PC-3 (cell line): ENCODE measurements around the gene GIGYF2. TPM values are rescaled to one million over a fixed set of nuclear protein-coding genes. Genes with fewer than 3 reads are reported as not detected.

ENCODE experiments used
- ATAC-seq: fragments of 200-7000 bp; cut with Tn5 transposase; 2 replicates; pipeline ENCODE4 v1.9.1; 2020; ENCODE audit warnings: mild to moderate bottlenecking, moderate library complexity
- BruUV-seq: library from RNA; stranded (reverse); fragments of 400-500 nt; replicated peaks from 2 replicates; lab custom pipeline; 2021; lab: Mats Ljungman, UMichigan
- CTCF ChIA-PET: fragments of 300-600 bp; sonication (Branson Sonifier 250); formaldehyde crosslinking; loops from one replicate; lab custom pipeline; 2022; ENCODE audit warnings: antibody characterized with exemption; lab: Charles Lee
- POLR2A ChIA-PET: fragments of 300-600 bp; sonication (Branson Sonifier 250); formaldehyde crosslinking; loops from one replicate; lab custom pipeline; 2022; ENCODE audit warnings: antibody characterized with exemption; ENCODE audit not compliant: unreplicated experiment; lab: Charles Lee
- DNase-seq: peaks from one replicate; pipeline ENCODE4 v3.0.0-alpha.2; 2015
- H2AFZ ChIP-seq: fragments of 300-600 bp; sonication (generic); 2 replicates; pipeline ENCODE4 v1.6.0; 2016; ENCODE audit warnings: antibody characterized with exemption, low read length
- H3F3A ChIP-seq: fragments of 300-600 bp; sonication (generic); one replicate; pipeline ENCODE4 v1.6.0; 2017; ENCODE audit warnings: antibody characterized with exemption, low read length, control low read depth, mild to moderate bottlenecking; ENCODE audit not compliant: unreplicated experiment
- H3K27ac ChIP-seq: fragments of 300-600 bp; sonication (generic); 2 replicates; pipeline ENCODE4 v1.5.1; 2016; ENCODE audit warnings: mild to moderate bottlenecking, low read length
- H3K27me3 ChIP-seq: fragments of 300-600 bp; sonication (generic); 2 replicates; pipeline ENCODE4 v1.6.1; 2016; ENCODE audit warnings: low read length, mixed read lengths
- H3K36me3 ChIP-seq: fragments of 300-600 bp; sonication (generic); 2 replicates; pipeline ENCODE4 v1.6.1; 2016; ENCODE audit warnings: low read depth, mixed run types, low read length, mixed read lengths
- H3K4me1 ChIP-seq: fragments of 300-600 bp; sonication (generic); 2 replicates; pipeline ENCODE4 v1.5.1; 2016; ENCODE audit warnings: low read length; ENCODE audit not compliant: insufficient read depth
- H3K4me2 ChIP-seq: fragments of 300-600 bp; sonication (generic); 2 replicates; pipeline ENCODE4 v1.6.0; 2016; ENCODE audit warnings: low read length
- H3K4me3 ChIP-seq: fragments of 300-600 bp; sonication (generic); 2 replicates; pipeline ENCODE4 v1.5.1; 2016; ENCODE audit warnings: mild to moderate bottlenecking, low read length, mixed read lengths
- H3K79me2 ChIP-seq: fragments of 300-600 bp; sonication (generic); 2 replicates; pipeline ENCODE4 v1.6.1; 2017; ENCODE audit warnings: low read length, mixed read lengths
- H3K9ac ChIP-seq: fragments of 300-600 bp; sonication (generic); 2 replicates; pipeline ENCODE4 v1.6.0; 2016; ENCODE audit warnings: mild to moderate bottlenecking, low read length
- H3K9me2 ChIP-seq: fragments of 300-600 bp; sonication (generic); replicated peaks from 2 replicates; pipeline ENCODE4 v1.6.1; 2016; ENCODE audit warnings: mixed run types, low read length, mixed read lengths
- H3K9me3 ChIP-seq: fragments of 300-600 bp; sonication (generic); 2 replicates; pipeline ENCODE4 v1.6.1; 2016; ENCODE audit warnings: low read length, mixed read lengths
- H4K20me1 ChIP-seq: fragments of 300-600 bp; sonication (generic); 2 replicates; pipeline ENCODE4 v1.6.1; 2016; ENCODE audit warnings: low read length, mixed read lengths
- CTCF ChIP-seq: fragments of 300-600 bp; sonication (generic); conservative IDR thresholded peaks from 2 replicates; pipeline ENCODE4 v1.5.1; 2017; ENCODE audit warnings: antibody characterized with exemption, low read depth, mild to moderate bottlenecking, low read length
- EZH2 ChIP-seq: fragments of 300-600 bp; sonication (generic); IDR thresholded peaks from one replicate; pipeline ENCODE4 v1.6.1; 2017; ENCODE audit warnings: antibody characterized with exemption, mild to moderate bottlenecking, low read length; ENCODE audit not compliant: unreplicated experiment
- EZH2phosphoT487 ChIP-seq: fragments of 300-600 bp; sonication (generic); IDR thresholded peaks from 2 replicates; pipeline ENCODE4 v1.6.1; 2018; ENCODE audit warnings: mild to moderate bottlenecking, antibody characterized with exemption, low read length, borderline replicate concordance
- intact Hi-C: fragments of 100-400 bp; cut with micrococcal nuclease; formaldehyde crosslinking; loops from 2 replicates; pipeline ENCODE4 v1.9.0; 2023
- total RNA-seq: library from RNA; depleted of rRNA; stranded (reverse); fragments of >200 nt; gene quantifications from 2 replicates; pipeline ENCODE4 v1.2.3, GENCODE V29; 2014

Gene GIGYF2
- total RNA-seq, 1 experiment from 2014 or later, result 41.3 TPM

DNA sequence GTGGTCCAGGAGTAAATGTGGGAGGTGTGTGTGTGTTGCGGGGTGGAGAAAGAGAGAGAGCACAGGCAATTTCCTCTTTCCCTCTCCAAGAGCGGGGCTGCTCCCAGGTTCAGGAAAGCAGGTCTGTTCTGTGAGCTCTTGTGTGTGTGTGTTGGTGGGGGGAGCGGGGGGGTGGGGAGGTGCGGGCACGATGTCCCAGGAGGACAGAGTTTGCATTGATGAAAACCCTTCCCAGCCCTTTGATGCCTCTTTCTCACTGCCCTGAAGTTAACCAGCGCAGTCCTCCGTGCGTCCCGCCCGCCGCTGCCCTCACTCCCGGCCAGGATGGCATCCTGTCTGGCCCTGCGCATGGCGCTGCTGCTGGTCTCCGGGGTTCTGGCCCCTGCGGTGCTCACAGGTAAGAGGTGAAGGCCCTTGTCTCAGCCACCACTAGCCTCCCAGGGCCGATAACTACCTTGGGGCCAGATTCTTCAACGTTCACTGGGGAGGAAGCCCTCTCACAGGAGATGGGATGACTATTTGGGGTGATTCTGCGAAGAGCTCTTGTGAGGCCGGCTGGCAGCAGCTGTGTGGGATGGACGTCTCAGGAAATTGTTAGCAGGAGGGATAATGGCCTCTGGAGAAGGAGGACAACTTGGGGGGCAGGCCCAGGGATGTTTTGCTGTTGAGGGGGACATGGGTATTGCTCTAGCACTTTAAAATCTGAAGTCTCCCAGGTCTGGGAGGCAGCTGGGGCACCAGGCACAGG, 173.1 kb downstream of the GIGYF2 start, which contains the start of gene SNORC:
TSS of gene SNORC (plus strand) at position 247 of the 748 bp plus-strand sequence. CDS start at position 325, 78 bp downstream.
- no peaks in the 10 kb centered on the region for H3K27me3 ChIP-seq
- H3K27ac ChIP-seq, result no peak within 1 kb of the TSS
- no TSS peak for BruUV-seq
- H3K4me1 ChIP-seq, result peaks cover 2% of the 10 kb centered on the region; the same call in 1 of the 2 replicates
- no peak within 1 kb of the TSS for H3K9ac ChIP-seq
- CTCF ChIA-PET, result no interaction called here
- no peaks in the 10 kb centered on the region for H3K9me2 ChIP-seq
- H3K79me2 ChIP-seq, result 0 out of 2 replicates have a peak, but pooled peaks cover 2% of the 10 kb centered on the region
- intact Hi-C loops, result loop anchor here (10.0 kb wide), 1 partner anchor 185 kb away; no protein-coding TSS in a partner anchor
- H3K9me3 ChIP-seq, result no peaks in the 10 kb centered on the region
- H2AFZ ChIP-seq, result no peak within 1 kb of the TSS
- no peaks in the 10 kb centered on the region for H3F3A ChIP-seq
- no peak for ATAC-seq
- no peak for TF ChIP-seq EZH2phosphoT487
- no peak within 1 kb of the TSS for H3K4me3 ChIP-seq
- H3K4me2 ChIP-seq, result no peak within 1 kb of the TSS
- no peaks in the 10 kb centered on the region for H3K36me3 ChIP-seq
- DNase-seq, result no peak
- POLR2A ChIA-PET, result no interaction called here
- H4K20me1 ChIP-seq, result no peaks in the 10 kb centered on the region

DNA sequence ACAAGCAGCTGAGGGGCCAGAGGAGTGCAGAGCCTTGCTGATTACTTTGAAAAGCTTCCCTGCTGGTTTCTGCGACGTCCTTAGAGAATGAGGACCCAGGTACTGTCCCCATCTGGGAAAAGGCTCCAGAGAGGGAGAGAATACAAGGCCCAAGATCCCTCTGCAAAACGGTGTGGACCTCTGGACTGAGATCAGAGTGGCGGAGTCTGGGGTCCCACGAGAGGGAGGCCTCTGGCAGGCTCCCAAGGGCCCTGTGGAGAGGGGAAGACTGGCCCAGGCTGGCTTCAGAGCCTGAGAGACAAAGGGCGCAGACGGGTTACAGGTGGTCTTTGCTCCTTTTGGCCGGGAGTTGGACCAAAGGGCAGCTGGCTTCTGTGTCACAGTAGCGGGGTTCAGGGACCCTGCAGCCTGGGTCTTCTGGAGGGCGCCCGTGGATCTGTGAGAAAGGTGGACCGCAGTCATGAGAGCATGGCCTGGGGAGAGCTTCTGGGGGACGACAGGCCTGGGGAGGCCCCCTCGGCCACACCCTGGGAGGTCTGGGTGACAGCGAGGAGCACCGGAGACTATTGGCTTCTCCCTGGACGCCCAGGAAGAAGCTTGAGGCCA, 173.7 kb downstream of the GIGYF2 start:
- Histone ChIP-seq H3K9me2 (no peaks in the 10 kb centered on the region), H3K27me3 (no peaks in the 10 kb centered on the region), H3K36me3 (no peaks in the 10 kb centered on the region), H3K4me2 (no peak overlapping the region), H3K4me3 (no peak overlapping the region), H3K27ac (no peak overlapping the region), H3K9ac (no peak overlapping the region), H2AFZ (no peak overlapping the region), H3K79me2 (peaks cover 9% of the 10 kb centered on the region), H3K9me3 (no peaks in the 10 kb centered on the region), H3F3A (no peaks in the 10 kb centered on the region), H4K20me1 (no peaks in the 10 kb centered on the region), H3K4me1 (peaks cover 7% of the 10 kb centered on the region; the same call in 1 of the 2 replicates)
- BruUV-seq, result no TSS peak
- POLR2A ChIA-PET, result no interaction called here
- intact Hi-C loops, result loop anchor here (10.0 kb wide), 1 partner anchor 184 kb away; no protein-coding TSS in a partner anchor
- TF ChIP-seq EZH2phosphoT487 (no peak), EZH2 (no peak), CTCF (no peak)
- CTCF ChIA-PET, result no interaction called here
- no peak for ATAC-seq
- DNase-seq, result no peak

DNA sequence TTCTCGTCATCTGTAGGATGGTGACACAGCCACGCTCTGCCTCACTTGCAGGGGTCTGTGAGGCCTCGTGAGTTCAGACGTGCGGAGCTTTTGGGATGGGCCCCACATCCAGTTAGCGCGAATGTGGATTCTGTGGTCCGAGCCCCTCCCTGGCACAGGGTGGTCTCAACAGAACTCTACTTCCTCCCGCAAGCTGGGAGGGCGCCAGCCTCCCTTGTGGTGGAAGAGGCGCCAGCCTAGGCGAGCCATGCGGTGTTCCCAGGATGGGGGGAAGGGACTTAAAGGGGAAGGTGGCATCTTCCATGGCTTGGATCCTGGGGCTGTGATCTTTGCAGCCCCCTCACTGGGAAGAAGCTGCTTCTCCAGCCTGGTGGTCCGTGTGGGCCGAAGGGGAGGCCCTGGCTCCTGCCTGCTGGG, 174.3 kb downstream of the GIGYF2 start:
- intact Hi-C loops, result loop anchor here (10.0 kb wide), 1 partner anchor 183 kb away; no protein-coding TSS in a partner anchor
- no peak overlapping the region for H3K4me2 ChIP-seq
- peaks cover 9% of the 10 kb centered on the region for H3K79me2 ChIP-seq
- DNase-seq (no peak), ATAC-seq (no peak)
- H3K4me1 ChIP-seq, result peaks cover 7% of the 10 kb centered on the region; the same call in 1 of the 2 replicates
- no peaks in the 10 kb centered on the region for H3F3A ChIP-seq
- H3K9me2 ChIP-seq, result no peaks in the 10 kb centered on the region
- CTCF ChIA-PET, result no interaction called here
- no peaks in the 10 kb centered on the region for H3K27me3 ChIP-seq
- POLR2A ChIA-PET, result no interaction called here
- H3K27ac ChIP-seq, result no peak overlapping the region
- no peak overlapping the region for H3K4me3 ChIP-seq
- no peak for TF ChIP-seq EZH2phosphoT487
- TF ChIP-seq EZH2, result no peak
- TF ChIP-seq CTCF, result no peak
- no peak overlapping the region for H2AFZ ChIP-seq
- BruUV-seq, result no TSS peak
- H4K20me1 ChIP-seq, result no peaks in the 10 kb centered on the region
- H3K9me3 ChIP-seq, result no peaks in the 10 kb centered on the region
- no peak overlapping the region for H3K9ac ChIP-seq
- H3K36me3 ChIP-seq, result no peaks in the 10 kb centered on the region
